GM18507 (cell line): ENCODE data around the gene UBD.

Source experiments
- DNase-seq: peaks from one replicate; pipeline ENCODE4 v3.0.0; 2011; ENCODE audit warnings: low read depth; ENCODE audit not compliant: insufficient read length; ENCODE audit errors: extremely low spot score
- FAIRE-seq: peaks from 2 replicates; lab custom pipeline; 2011; peaks lifted over from hg19 to GRCh38; lab: Jason Lieb, UNC

The UBD gene

DNA sequence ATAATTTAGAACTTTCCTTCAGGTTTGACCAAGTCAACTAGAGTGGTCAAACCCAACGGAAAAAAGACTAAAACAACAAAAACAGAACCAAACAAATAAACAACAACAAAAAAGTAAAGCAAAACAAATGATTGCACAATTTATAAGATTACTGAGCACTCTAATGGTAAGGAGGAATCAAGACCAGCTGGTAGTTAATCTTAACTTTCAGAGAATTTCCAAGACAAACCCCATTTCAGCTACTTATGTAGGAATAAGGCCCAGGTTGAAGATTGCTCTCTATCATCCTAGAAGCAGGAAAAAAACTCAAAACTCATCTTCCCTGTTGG is 34.3 kb downstream of the UBD start:
- FAIRE-seq (no peak), DNase-seq (no peak)

DNA sequence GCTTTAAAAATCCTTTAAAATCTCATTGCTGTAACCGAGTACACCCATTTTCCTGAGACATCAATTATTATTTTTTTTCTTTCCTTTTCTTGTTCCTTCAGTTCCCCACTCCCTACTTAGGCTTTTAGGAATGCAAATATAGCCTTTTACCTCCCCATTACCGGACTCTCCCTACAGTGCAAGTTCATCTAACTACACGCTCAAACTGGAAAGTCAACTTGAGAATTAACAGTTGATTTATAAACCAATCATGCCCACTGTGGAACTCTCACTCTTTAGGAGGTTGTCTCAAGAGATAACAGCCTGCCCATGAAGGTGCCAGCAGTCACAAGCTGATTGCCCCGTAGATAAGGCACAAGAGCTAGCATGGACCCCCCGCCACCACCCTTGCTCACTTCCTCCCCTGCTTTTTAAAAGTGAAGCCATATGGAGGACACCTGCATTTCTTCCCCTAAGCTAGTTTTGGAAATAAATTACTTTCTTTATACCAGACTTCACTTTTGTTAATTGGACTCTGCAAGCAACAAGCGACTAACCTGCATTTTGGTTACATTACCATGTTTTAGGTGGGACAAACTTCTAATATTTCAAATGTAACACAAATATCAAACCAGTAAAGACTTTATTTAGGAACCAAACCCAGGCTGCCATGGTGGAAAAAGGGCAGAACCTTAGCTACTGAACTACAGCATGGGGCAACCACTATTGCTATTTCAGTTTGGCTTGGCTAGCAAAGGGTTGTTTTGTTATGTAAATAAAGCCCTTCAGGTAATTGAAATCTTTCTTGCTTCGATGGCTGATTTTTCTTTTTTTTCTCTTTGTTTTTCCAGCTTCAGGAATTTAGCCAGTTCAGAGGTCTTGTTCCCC is 34.9 kb downstream of the UBD start:
- no peak for DNase-seq
- no peak for FAIRE-seq

GRCh38 chr6:29524044-29524443 is 35.5 kb downstream of the UBD start:
- no peak for DNase-seq
- no peak for FAIRE-seq

DNA sequence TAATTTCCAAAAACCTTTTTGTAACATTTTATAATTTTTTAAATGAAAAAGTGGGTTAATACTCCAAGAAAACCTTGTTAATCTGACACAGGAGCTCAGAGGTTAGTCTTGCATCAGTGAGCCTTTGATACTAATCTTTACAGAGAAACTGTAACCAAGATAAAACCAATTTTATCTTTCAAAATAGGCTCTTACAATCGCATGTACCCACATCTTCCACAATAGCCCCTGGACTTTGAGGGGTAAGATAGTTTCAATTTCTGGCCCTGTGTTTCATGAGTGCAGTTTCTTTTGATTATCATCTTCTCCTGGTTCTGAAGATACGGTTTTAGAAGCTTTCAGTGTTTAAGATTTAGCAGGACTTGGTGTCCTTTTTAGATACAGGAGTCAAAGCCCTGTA is 37.3 kb downstream of the UBD start:
- FAIRE-seq (no peak), DNase-seq (no peak)

- no peak for DNase-seq
- FAIRE-seq, result no peak
Measured at GRCh38 chr6:29521006-29521680, 38.4 kb downstream of the UBD start.

DNA sequence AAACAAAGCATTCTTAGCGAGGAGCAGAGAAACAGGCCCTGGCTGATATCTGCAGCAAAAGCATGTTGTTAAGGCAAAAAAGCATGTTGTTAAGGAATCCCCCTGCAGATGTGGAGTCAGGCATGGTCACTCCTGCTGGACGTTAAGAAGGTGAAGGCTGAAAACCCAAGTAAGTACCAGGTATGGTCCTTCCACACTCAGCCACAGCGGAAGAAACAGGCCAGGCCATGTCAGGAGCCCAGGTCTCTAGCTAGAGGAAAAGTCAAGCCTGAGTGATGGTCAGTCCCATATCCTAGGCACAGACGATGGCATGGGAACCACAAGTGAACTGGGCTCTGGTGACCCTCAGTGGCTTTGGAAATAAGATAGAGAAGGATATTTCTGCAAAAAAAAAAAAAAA is 39.3 kb downstream of the UBD start:
- no peak for FAIRE-seq
- no peak for DNase-seq

DNA sequence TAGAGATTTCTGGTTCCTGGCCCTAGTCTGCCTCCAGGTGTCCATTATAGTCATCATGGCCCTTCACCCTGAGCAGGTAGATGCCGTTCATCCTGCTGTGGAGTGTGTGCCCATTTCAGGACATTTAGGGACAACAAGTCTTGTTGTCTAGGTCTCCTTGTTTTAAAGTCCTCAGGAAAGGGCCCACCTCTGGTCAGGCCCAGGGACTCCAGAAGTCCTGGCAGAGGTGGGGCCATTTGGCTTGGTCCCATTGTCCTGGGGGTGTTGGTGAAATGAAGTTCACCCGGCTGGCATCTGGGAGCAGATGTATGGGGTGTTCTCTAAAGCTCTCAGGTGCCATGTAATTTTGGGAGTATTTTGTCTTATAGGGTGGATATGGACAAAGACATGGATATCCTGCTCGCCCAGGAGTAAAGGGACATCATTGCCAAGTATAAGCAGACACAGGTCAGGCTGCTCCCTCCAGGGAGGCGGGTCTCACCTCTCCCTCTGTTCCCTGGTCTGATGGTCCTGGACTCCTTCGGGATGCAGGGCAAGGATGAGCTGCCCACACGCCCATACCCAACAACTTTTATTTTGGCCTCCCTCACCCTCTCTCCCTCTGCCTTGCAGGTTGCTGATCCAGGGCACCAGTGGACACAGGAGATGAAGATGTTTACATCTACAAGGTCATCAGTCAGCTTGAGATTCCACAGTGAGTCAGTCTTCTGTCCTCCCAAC is 40.1 kb downstream of the UBD start:
- no peak for FAIRE-seq
- no peak for DNase-seq

GRCh38 chr6:29517728-29518440 is 41.6 kb downstream of the UBD start:
- FAIRE-seq, result no peak

GRCh38 chr6:29517245-29517644 is 42.3 kb downstream of the UBD start:
- DNase-seq, result no peak

More at GRCh38 chr6:29517728-29518440, 41.6 kb downstream of the UBD start:
- DNase-seq, result no peak

GRCh38 chr6:29516108-29516507 is 43.4 kb downstream of the UBD start:
- FAIRE-seq (no peak), DNase-seq (no peak)

More at GRCh38 chr6:29517245-29517644, 42.3 kb downstream of the UBD start:
- FAIRE-seq, result no peak

GRCh38 chr6:29510746-29511300 is 48.7 kb downstream of the UBD start:
- FAIRE-seq (no peak), DNase-seq (no peak)

- no peak for FAIRE-seq
Measured at GRCh38 chr6:29510202-29510601, 49.3 kb downstream of the UBD start.

DNA sequence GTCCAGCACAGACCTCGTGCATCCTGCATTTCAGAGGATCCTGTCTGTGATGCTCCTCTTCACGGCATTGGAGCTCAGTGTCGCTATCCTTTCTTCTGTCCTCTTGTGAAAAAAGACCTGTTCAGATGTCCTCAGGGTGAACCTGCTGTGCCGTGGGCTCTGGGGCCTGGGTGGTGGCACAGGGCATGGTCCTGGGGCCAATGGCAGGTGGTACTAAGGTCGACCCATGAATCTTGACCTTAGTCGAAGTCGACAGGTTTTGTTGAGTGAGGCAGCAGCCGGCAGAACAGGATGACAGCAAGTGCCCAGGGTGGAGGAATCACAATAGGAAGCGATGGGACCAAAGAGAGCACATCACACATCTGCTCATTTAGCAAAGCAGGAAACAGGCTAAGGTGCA is 49.8 kb downstream of the UBD start:
- DNase-seq, result no peak
- FAIRE-seq, result no peak

More at GRCh38 chr6:29510202-29510601, 49.3 kb downstream of the UBD start:
- DNase-seq, result no peak

- FAIRE-seq (peak; percentile 33), DNase-seq (peak; percentile 9)
Measured at GRCh38 chr6:29509239-29509638, 50.3 kb downstream of the UBD start.

GRCh38 chr6:29507319-29507718 is 52.2 kb downstream of the UBD start:
- no peak for DNase-seq
- no peak for FAIRE-seq

- DNase-seq, result no peak
- no peak for FAIRE-seq
Measured at GRCh38 chr6:29506446-29507067, 53.0 kb downstream of the UBD start.

- no peak for DNase-seq
- no peak for FAIRE-seq
Measured at GRCh38 chr6:29505808-29506207, 53.7 kb downstream of the UBD start.
